BE2C (cell line): ENCODE measurements around the gene TGM3. TPM values are rescaled to one million over a fixed set of nuclear protein-coding genes. Genes with fewer than 3 reads are reported as not detected.

ENCODE experiments used
- DNase-seq: peaks from one replicate; pipeline ENCODE4 v3.0.0-alpha.2; 2020
- H3K27me3 ChIP-seq: fragments of 250-450 bp; sonication (Bioruptor Pico); 2 replicates; pipeline ENCODE4 v1.5.1; 2020; ENCODE audit warnings: mild to moderate bottlenecking
- H3K36me3 ChIP-seq: fragments of 250-450 bp; sonication (Bioruptor Pico); 2 replicates; pipeline ENCODE4 v1.5.1; 2020; ENCODE audit warnings: mild to moderate bottlenecking
- H3K4me1 ChIP-seq: fragments of 250-450 bp; sonication (Bioruptor Pico); 2 replicates; pipeline ENCODE4 v1.5.1; 2020
- H3K4me3 ChIP-seq: 2 replicates; pipeline ENCODE4 v1.5.1; 2011; ENCODE audit warnings: low read depth, low read length
- H3K9me3 ChIP-seq: fragments of 250-450 bp; sonication (Bioruptor Pico); 2 replicates; pipeline ENCODE4 v1.5.1; 2020
- CTCF ChIP-seq: IDR thresholded peaks from 2 replicates; pipeline ENCODE4 v1.5.1; 2012; ENCODE audit warnings: mild to moderate bottlenecking, low read depth, low read length
- polyA plus RNA-seq: library from polyadenylated mRNA; unstranded; fragments of >200 nt; gene quantifications from one replicate; pipeline ENCODE4 v1.2.1, GENCODE V29; 2012; ENCODE audit warnings: low read depth, missing spikeins; ENCODE audit not compliant: insufficient read length, insufficient read depth

The TGM3 gene
- not detected for polyA plus RNA-seq

- no peak for DNase-seq
- Histone ChIP-seq H3K9me3 (no peaks in the 10 kb centered on the region), H3K27me3 (no peaks in the 10 kb centered on the region), H3K4me1 (no peaks in the 10 kb centered on the region), H3K4me3 (no peak within 1 kb of the TSS), H3K36me3 (no peaks in the 10 kb centered on the region)
- TF ChIP-seq CTCF, result no peak
Measured at GRCh38 chr20:2295886-2296515, at the start of gene TGM3. TGM3 (plus strand) TSS chr20:2296001; CDS start chr20:2296064, 63 bp downstream.

GRCh38 chr20:2246069-2246491 lies 49.7 kb upstream of the TGM3 start:
- Histone ChIP-seq H3K36me3 (no peaks in the 10 kb centered on the region), H3K27me3 (no peaks in the 10 kb centered on the region), H3K4me3 (no peak overlapping the region), H3K9me3 (no peaks in the 10 kb centered on the region), H3K4me1 (no peaks in the 10 kb centered on the region)
- DNase-seq, result no peak
- TF ChIP-seq CTCF, result no peak

GRCh38 chr20:2248837-2249236 lies 47.0 kb upstream of the TGM3 start:
- H3K4me3 ChIP-seq, result no peak overlapping the region
- H3K9me3 ChIP-seq, result no peaks in the 10 kb centered on the region
- H3K4me1 ChIP-seq, result no peaks in the 10 kb centered on the region
- H3K27me3 ChIP-seq, result no peaks in the 10 kb centered on the region
- no peak for TF ChIP-seq CTCF
- no peaks in the 10 kb centered on the region for H3K36me3 ChIP-seq
- no peak for DNase-seq

DNA sequence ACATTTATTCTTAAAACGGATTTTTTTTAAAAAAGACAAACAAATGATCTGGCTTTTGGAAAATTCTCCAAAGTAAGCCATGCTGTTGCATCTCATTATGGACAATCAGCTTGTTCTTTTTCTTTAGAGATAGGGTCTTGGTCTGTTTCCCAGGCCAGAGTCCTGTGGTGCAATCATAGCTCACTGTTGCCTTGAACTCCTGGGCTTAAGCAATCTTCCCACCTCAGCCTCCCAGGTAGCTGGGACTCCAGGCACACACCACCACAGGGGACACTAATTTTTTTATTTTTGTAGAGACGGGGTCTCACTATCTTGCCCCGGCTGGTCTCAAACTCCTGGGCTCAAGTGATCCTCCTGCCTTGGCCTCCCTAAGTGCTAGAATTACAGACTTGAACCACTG lies 45.9 kb upstream of the TGM3 start:
- H3K27me3 ChIP-seq, result no peaks in the 10 kb centered on the region
- H3K4me1 ChIP-seq, result no peaks in the 10 kb centered on the region
- DNase-seq, result no peak
- TF ChIP-seq CTCF, result no peak
- H3K36me3 ChIP-seq, result no peaks in the 10 kb centered on the region
- H3K4me3 ChIP-seq, result no peak overlapping the region
- H3K9me3 ChIP-seq, result no peaks in the 10 kb centered on the region

- Histone ChIP-seq H3K9me3 (no peaks in the 10 kb centered on the region), H3K27me3 (no peaks in the 10 kb centered on the region), H3K4me1 (no peaks in the 10 kb centered on the region), H3K36me3 (no peaks in the 10 kb centered on the region), H3K4me3 (no peak overlapping the region)
- DNase-seq, result no peak
- no peak for TF ChIP-seq CTCF
Measured at GRCh38 chr20:2252419-2252997, 43.3 kb upstream of the TGM3 start.

- no peak for DNase-seq
- Histone ChIP-seq H3K9me3 (no peaks in the 10 kb centered on the region), H3K4me3 (no peak overlapping the region), H3K27me3 (no peaks in the 10 kb centered on the region), H3K4me1 (no peaks in the 10 kb centered on the region), H3K36me3 (no peaks in the 10 kb centered on the region)
- no peak for TF ChIP-seq CTCF
Measured at GRCh38 chr20:2253256-2253655, 42.5 kb upstream of the TGM3 start.
